Testis (tissue), 2 donors: ENCODE measurements around the gene PGLYRP2.

ENCODE experiments used
- CTCF ChIP-seq, 3 experiments: fragments of 450-650 bp in 2 of 3; fragments of 200-600 bp in 1 of 3; sonication (generic) in 1 of 3; IDR thresholded peaks; one replicate each; pipeline ENCODE4 v1.5.1; 2016 to 2019; ENCODE audit warnings: antibody characterized with exemption in 3 of 3, mild to moderate bottlenecking in 2 of 3, moderate library complexity in 1 of 3
- POLR2A ChIP-seq: fragments of 450-650 bp; IDR thresholded peaks from one replicate; pipeline ENCODE4 v1.6.1; 2017; ENCODE audit warnings: antibody characterized with exemption, mild to moderate bottlenecking, moderate library complexity

GRCh38 chr19:15450528-15450890 is 28.8 kb downstream of the PGLYRP2 start:
- TF ChIP-seq POLR2A (no peak), CTCF (IDR thresholded peaks at IDR 0.05) (no peak)
